Measurements from ENCODE around the gene AKAP10.

DNA sequence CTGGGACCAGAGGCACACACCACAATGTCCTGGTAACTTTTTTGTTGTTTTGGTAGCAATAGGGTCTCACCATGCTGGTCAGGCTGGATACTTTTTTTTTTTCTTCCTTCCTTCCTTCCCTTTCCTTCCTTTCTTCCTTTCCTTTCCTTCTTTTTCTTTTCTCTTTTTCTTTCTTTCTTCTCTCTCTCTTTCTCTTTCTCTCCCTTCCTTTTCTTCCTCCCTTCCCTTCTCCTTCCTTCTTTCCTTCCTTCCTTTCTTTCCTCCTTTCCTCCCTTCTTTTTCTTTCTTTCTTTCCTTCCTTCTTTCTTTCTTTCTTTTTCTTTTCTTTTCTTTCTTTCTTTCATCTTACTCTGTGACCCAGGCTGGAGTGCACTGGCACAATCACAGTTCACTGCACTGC lies 91.5 kb downstream of the AKAP10 start:
- TF ChIP-seq POLR2A (IDR thresholded peaks at IDR 0.05; ENCODE audit: low read length) (no peak), GATA1 (IDR thresholded peaks at IDR 0.05; ENCODE audit: low read depth, low read length) (no peak)

Measured in erythroblast (primary cell).